Cardiac fibroblast (primary cell): ENCODE measurements around the gene CMYA5.
"Not testable (repeated sequence)": the region's sequence is repeated elsewhere in the genome, so short reads cannot be mapped to it uniquely, and the experiment has no call there.

Experiments
- DNase-seq, 2 donors: peaks; one replicate each; pipeline versions ENCODE4 v3.0.0 to v3.0.0-alpha.2; 2010; ENCODE audit warnings: low read depth in 2 of 2
- H3K4me3 ChIP-seq, 2 donors: replicated peaks in 1 of 2; 1 replicate in 1 of 2; 2 replicates in 1 of 2; pipeline ENCODE4 v1.5.1; 2011; ENCODE audit warnings: low read depth in 2 of 2, low read length in 2 of 2, mild to moderate bottlenecking in 2 of 2, moderate library complexity in 1 of 2
- TF ChIP-seq, protein P1 (sequence below): IDR thresholded peaks from one replicate; pipeline ENCODE4 v1.5.1; 2011; ENCODE audit warnings: low read depth, mild to moderate bottlenecking, low read length, inconsistent platforms

CMYA5 gene

GRCh38 chr5:79754865-79755555 is 65.4 kb downstream of the CMYA5 start:
- no peak for DNase-seq
- H3K4me3 ChIP-seq, result no peak overlapping the region
- TF ChIP-seq, protein P1, sequence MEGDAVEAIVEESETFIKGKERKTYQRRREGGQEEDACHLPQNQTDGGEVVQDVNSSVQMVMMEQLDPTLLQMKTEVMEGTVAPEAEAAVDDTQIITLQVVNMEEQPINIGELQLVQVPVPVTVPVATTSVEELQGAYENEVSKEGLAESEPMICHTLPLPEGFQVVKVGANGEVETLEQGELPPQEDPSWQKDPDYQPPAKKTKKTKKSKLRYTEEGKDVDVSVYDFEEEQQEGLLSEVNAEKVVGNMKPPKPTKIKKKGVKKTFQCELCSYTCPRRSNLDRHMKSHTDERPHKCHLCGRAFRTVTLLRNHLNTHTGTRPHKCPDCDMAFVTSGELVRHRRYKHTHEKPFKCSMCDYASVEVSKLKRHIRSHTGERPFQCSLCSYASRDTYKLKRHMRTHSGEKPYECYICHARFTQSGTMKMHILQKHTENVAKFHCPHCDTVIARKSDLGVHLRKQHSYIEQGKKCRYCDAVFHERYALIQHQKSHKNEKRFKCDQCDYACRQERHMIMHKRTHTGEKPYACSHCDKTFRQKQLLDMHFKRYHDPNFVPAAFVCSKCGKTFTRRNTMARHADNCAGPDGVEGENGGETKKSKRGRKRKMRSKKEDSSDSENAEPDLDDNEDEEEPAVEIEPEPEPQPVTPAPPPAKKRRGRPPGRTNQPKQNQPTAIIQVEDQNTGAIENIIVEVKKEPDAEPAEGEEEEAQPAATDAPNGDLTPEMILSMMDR, result no peak

DNA sequence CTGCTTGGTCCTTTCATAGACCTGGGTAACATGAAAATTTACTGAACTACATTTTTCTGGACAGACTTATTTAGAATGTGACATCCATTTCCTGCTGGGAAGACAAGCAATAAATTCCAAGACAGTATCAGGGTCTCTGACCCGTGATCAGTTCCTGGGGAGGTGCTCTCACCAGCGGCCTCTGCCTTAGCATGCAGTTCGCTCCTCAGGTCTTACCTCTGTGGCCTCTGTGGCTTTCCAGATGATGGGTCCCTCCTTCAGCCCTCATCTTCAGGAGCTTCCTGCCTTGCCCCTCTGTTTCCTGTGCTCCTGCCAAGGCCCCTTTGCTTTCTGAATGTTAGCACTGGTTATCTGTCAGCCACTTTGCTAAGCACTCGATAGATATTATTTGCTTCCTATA is 66.4 kb downstream of the CMYA5 start:
- no peak for DNase-seq
- H3K4me3 ChIP-seq, result no peak overlapping the region
- TF ChIP-seq, protein P1, result no peak

- TF ChIP-seq, protein P1, result no peak
- DNase-seq, result peak; percentile 52 to 53
- H3K4me3 ChIP-seq, result no peak overlapping the region
These were observed 69.8 kb downstream of the CMYA5 start for GRCh38 chr5:79759436-79759835.

GRCh38 chr5:79759848-79760247 is 70.2 kb downstream of the CMYA5 start:
- no peak for DNase-seq
- TF ChIP-seq, protein P1, result no peak
- H3K4me3 ChIP-seq, result no peak overlapping the region

DNA sequence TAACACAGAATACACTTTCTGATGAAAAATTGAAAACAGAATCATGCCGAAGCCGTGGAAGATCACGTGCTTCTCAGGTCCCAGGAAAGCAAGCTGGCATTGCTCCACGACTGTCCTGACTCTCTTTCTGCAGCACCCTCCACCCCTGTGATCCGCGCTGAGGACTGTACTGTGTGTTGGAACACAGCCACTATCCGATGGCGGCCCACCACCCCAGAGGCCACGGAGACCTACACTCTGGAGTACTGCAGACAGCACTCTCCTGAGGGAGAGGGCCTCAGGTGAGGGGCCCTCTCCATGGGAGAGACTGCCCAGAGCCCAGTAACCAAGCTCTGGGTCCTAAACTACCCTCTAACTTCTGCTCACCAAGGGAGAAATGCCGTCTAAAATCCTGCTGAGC is 73.3 kb downstream of the CMYA5 start:
- no peak overlapping the region for H3K4me3 ChIP-seq
- TF ChIP-seq, protein P1, result no peak
- DNase-seq, result no peak

DNA sequence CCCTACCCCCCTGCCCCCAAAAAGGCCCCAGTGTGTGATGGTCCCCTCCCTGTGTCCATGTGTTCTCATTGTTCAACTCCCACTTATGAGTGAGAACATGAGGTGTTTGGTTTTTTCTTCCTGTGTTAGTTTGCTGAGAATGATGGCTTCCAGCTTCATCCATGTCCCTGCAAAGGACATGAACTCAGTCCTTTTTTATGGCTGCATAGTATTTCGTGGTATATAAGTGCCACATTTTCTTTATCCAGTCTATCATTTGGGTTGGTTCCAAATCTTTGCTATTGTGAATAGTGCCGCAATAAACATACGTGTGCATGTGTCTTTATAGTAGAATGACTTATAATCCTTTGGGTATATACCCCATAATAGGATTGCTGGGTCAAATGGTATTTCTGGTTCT is 74.5 kb downstream of the CMYA5 start:
- not testable (repeated sequence) for DNase-seq, H3K4me3 ChIP-seq

- TF ChIP-seq, protein P1, result no peak
- H3K4me3 ChIP-seq, result no peak overlapping the region
- peak in 1 of 2 donors; percentile 36 for DNase-seq
These were observed 81.8 kb downstream of the CMYA5 start for GRCh38 chr5:79771387-79771786.
